ENCODE results near the gene OTOG.

Gene OTOG

GRCh38 chr11:17538054-17538453 is 9.0 kb upstream of the OTOG start:
- no peaks in the 10 kb centered on the region for H4K20me1 ChIP-seq (ENCODE audit: insufficient read depth, low read length, poor library complexity, severe bottlenecking)
- no peaks in the 10 kb centered on the region for H3K27me3 ChIP-seq (ENCODE audit: insufficient read depth, low read length, poor library complexity, severe bottlenecking)
- TF ChIP-seq EZH2phosphoT487 (IDR thresholded peaks at IDR 0.05; ENCODE audit: borderline replicate concordance), result no peak
- TF ChIP-seq, protein P1, sequence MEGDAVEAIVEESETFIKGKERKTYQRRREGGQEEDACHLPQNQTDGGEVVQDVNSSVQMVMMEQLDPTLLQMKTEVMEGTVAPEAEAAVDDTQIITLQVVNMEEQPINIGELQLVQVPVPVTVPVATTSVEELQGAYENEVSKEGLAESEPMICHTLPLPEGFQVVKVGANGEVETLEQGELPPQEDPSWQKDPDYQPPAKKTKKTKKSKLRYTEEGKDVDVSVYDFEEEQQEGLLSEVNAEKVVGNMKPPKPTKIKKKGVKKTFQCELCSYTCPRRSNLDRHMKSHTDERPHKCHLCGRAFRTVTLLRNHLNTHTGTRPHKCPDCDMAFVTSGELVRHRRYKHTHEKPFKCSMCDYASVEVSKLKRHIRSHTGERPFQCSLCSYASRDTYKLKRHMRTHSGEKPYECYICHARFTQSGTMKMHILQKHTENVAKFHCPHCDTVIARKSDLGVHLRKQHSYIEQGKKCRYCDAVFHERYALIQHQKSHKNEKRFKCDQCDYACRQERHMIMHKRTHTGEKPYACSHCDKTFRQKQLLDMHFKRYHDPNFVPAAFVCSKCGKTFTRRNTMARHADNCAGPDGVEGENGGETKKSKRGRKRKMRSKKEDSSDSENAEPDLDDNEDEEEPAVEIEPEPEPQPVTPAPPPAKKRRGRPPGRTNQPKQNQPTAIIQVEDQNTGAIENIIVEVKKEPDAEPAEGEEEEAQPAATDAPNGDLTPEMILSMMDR (conservative IDR thresholded peaks at IDR 0.05; ENCODE audit: low read length), result no peak
- H3K9me2 ChIP-seq (replicated peaks; ENCODE audit: low read depth, low read length), result no peaks in the 10 kb centered on the region
- H3K4me2 ChIP-seq (ENCODE audit: low read depth, low read length, poor library complexity, severe bottlenecking), result no peak overlapping the region
- no peaks in the 10 kb centered on the region for H3K79me2 ChIP-seq (ENCODE audit: insufficient read depth, low read length)
- no peaks in the 10 kb centered on the region for H3K36me3 ChIP-seq (ENCODE audit: insufficient read depth, low read length)
- no peaks in the 10 kb centered on the region for H3F3A ChIP-seq (ENCODE audit: low read depth)
- H2AFZ ChIP-seq (ENCODE audit: low read length), result no peak overlapping the region
- H3K9me3 ChIP-seq (ENCODE audit: insufficient read depth, low read depth, low read length), result no peaks in the 10 kb centered on the region
- H3K9ac ChIP-seq (ENCODE audit: low read depth, low read length, poor library complexity, severe bottlenecking), result no peak overlapping the region
- H3K4me1 ChIP-seq (ENCODE audit: insufficient read depth, low read length, poor library complexity, severe bottlenecking), result no peaks in the 10 kb centered on the region
- H3K4me3 ChIP-seq (ENCODE audit: low read length, poor library complexity, severe bottlenecking), result no peak overlapping the region

DNA sequence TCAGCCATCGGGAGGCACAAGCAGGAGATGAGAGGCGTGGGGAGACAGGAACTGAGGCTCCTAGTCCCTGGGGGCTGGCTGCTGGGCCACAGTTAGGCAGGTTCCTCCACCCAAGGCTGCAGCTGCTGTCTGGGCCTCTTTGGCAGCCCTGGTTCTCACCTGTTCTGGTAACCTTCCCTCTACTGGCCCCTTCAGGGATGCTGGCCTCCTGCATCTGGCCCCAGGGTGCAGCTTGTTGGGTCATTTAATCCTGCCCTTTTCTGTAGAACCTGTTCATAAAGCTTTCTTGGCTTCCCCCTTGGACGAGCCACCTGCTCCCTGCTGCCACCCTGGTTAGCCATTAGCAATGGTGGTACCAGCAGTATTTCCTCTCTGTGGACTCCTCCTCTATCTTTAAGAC is 8.3 kb upstream of the OTOG start:
- Histone ChIP-seq H3K9ac (ENCODE audit: low read depth, low read length, poor library complexity, severe bottlenecking) (no peak overlapping the region), H3K79me2 (ENCODE audit: insufficient read depth, low read length) (no peaks in the 10 kb centered on the region), H3K4me3 (ENCODE audit: low read length, poor library complexity, severe bottlenecking) (no peak overlapping the region), H3F3A (ENCODE audit: low read depth) (no peaks in the 10 kb centered on the region), H3K4me2 (ENCODE audit: low read depth, low read length, poor library complexity, severe bottlenecking) (no peak overlapping the region), H3K36me3 (ENCODE audit: insufficient read depth, low read length) (no peaks in the 10 kb centered on the region), H3K27me3 (ENCODE audit: insufficient read depth, low read length, poor library complexity, severe bottlenecking) (no peaks in the 10 kb centered on the region), H4K20me1 (ENCODE audit: insufficient read depth, low read length, poor library complexity, severe bottlenecking) (no peaks in the 10 kb centered on the region), H3K9me3 (ENCODE audit: insufficient read depth, low read depth, low read length) (no peaks in the 10 kb centered on the region), H3K4me1 (ENCODE audit: insufficient read depth, low read length, poor library complexity, severe bottlenecking) (no peaks in the 10 kb centered on the region), H2AFZ (ENCODE audit: low read length) (no peak overlapping the region), H3K9me2 (replicated peaks; ENCODE audit: low read depth, low read length) (no peaks in the 10 kb centered on the region)
- no peak for TF ChIP-seq EZH2phosphoT487 (IDR thresholded peaks at IDR 0.05; ENCODE audit: borderline replicate concordance)
- TF ChIP-seq, protein P1 (conservative IDR thresholded peaks at IDR 0.05; ENCODE audit: low read length), result no peak

DNA sequence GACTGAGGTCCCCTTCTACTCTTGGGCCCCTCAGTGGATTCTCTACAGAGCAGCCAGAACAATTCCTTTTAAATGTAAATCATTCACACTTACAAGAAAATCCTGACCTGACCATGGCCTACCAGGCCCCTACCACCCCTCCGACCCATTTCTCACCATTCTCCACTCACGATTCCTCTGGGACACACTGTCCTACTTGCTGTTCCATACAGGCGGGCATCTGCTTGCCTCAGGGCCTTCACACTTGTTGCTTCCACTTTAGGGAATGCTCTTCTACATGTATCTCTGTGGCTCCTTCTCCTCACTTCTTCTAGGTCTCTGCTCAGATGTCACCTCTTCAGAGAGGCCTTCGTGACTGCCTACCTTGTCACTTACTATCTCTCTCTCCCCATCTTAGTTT is 6.3 kb upstream of the OTOG start:
- no peaks in the 10 kb centered on the region for H3K27me3 ChIP-seq (ENCODE audit: insufficient read depth, low read length, poor library complexity, severe bottlenecking)
- H3K79me2 ChIP-seq (ENCODE audit: insufficient read depth, low read length), result no peaks in the 10 kb centered on the region
- H3K36me3 ChIP-seq (ENCODE audit: insufficient read depth, low read length), result no peaks in the 10 kb centered on the region
- TF ChIP-seq EZH2phosphoT487 (IDR thresholded peaks at IDR 0.05; ENCODE audit: borderline replicate concordance), result no peak
- TF ChIP-seq, protein P1 (conservative IDR thresholded peaks at IDR 0.05; ENCODE audit: low read length), result no peak
- no peaks in the 10 kb centered on the region for H3F3A ChIP-seq (ENCODE audit: low read depth)
- H3K4me1 ChIP-seq (ENCODE audit: insufficient read depth, low read length, poor library complexity, severe bottlenecking), result no peaks in the 10 kb centered on the region
- no peak overlapping the region for H2AFZ ChIP-seq (ENCODE audit: low read length)
- no peaks in the 10 kb centered on the region for H3K9me2 ChIP-seq (replicated peaks; ENCODE audit: low read depth, low read length)
- no peaks in the 10 kb centered on the region for H4K20me1 ChIP-seq (ENCODE audit: insufficient read depth, low read length, poor library complexity, severe bottlenecking)
- H3K4me2 ChIP-seq (ENCODE audit: low read depth, low read length, poor library complexity, severe bottlenecking), result no peak overlapping the region
- no peaks in the 10 kb centered on the region for H3K9me3 ChIP-seq (ENCODE audit: insufficient read depth, low read depth, low read length)
- no peak overlapping the region for H3K9ac ChIP-seq (ENCODE audit: low read depth, low read length, poor library complexity, severe bottlenecking)
- no peak overlapping the region for H3K4me3 ChIP-seq (ENCODE audit: low read length, poor library complexity, severe bottlenecking)
